Suppressor macrophage treated with lipopolysaccharide for 1 hour (primary cell): ENCODE results near the gene KLF2.
A peak's percentile ranks its signal among the peaks of the same experiment; 100 is the strongest.

Experiments used
- DNase-seq, 3 donors: peaks; one replicate each; pipeline ENCODE4 v3.0.0-alpha.2; 2020 to 2022

The KLF2 gene

DNA sequence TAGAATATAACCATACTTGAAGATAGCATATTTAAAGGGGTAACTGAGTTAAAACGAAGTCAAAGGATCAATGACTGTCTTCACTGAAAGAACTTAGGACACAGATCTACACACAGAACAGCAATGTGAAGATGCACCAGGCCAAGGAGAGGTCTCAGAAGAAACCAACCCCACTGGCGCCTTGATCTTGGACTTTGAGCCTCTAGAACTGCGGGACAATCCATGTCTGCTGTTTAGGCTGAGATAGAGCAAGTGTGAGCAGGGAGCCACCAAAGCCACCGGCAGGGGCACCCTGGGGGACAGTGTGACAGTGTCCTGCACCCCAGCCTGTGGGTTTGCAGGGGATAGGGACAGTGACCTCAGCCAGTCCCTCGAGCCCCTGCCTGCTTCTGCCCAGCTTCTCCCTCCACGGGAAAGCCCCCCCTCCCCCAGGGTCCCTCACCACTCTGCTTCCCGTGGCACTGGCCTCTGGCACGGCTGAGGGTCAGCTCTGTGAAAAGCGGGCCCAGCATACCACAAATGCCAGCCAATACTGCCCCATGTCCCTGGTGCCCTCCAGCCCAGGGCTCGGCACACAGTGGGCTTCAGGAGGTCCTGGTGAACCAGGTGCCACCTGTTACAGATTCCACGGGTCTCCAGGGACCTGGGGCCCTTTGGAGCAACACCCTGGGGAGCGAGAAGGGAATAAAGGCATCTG lies 40.8 kb downstream of the KLF2 start:
- no peak for DNase-seq

DNA sequence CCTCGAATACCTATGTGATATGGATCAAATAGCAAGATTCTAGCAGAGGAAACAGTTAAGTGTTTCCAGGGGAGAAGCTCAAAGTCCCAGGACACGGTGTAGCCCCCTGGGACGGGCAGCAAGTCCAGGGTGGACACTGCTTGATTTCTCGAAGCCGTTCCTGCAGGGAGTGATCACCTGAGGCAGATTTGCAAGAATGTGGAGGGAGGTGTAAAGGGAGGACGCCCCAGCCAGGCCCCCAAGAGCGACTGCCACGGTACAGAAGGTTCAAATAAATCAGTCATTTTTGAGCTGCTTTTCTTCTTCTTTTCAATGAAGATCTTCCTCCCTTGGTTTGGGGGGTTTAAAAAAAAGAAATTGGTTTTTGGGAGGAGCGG lies 41.4 kb downstream of the KLF2 start:
- no peak for DNase-seq

DNA sequence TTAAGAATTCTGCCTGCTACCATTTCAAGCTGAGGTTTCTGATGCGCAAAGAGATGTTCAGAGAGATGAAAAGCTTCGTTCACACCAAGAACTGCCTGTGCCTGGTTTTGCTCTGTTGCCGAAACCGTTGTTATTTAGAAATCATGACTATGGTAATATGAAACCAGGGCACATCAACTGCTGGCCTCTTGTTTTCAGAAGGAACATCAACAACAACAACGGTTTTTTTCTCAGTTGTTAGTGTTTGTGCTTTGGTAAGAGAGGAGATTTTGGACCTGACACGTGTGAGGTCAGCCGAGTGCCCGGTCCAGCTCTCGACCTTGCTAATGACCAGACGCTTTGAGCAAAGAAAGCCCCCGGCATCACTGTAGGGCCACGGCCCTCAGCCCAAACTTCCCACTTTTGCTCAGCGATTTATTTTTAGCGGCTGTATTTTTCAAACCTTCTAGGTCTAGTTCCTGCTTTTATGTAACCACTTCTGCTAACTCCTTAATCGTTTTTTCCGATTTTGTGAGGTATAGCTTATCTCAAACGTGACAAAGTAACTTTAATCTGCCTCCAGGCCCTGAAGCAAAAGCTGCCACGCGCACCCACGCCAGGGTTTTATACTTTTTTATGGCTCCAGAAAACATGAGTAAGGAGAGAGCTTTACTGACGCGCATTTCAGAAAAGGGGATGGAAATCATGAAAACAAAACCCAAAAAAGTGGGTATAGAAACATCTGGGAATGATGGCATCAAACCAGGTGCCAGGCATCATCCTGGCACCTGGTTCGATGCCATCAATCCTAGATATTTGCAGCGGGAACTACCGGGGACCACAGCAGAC lies 42.0 kb downstream of the KLF2 start:
- peak; percentile 85 to 92 (median 87) for DNase-seq

DNA sequence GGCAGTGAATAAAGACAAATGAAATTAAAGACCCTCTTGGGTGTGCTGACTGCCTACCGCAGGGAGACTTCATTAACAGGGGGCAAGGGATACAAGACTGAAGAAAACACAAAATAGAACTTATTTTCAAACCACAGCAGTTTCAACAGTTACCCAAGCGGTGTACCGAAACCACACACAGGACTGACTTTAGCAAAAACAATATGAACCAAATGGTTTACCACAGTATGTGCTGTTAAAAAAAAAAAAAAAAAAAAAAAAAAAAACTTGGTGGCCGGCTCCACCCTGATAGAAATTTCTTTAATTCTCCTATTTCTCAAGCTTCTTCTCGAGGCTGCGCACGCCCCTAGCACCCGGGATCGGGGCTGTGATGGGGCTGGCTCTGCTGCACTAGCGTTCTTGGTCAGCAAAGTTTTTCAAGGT lies 42.6 kb downstream of the KLF2 start:
- peak in 1 of 3 donors; percentile 15 for DNase-seq

DNA sequence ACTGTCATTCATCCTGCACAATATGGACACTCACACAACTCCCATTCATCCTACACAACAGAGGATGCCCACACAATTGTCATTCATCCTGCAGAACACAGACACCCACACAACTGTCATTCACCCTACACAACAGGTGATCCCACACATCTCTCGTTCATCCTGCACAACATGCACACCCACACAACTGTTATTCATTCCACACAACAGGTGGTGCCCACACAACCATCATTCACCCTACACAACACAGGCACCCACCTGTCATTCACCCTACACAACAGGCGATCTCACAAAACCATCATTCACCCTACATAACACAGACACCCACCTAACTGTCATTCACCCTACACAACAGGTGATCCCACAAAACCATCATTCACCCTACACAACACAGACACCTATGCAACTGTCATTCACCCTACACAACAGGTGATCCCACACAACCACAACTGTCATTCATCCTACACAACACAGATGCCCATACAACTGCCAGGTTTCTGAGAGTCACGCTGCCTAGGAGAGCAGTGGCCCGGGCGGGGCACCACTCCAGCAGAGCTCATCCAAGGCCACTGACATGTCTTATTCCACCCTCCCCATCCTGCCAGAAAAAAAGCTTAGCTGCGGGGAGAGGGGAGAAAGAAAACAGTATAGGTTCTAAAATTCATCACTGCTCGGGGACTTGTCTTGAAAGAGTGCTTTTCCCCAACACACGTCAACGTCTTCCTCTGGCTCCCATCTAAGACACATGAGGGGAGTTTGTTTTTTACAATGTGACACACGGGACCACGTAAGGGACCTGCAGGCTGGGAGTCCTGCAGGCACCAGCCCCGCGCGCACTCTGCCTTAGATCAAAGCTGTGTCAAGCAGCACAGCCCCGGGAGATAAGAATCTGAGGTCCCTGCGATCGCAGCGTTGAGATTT lies 44.0 kb downstream of the KLF2 start:
- no peak for DNase-seq

DNA sequence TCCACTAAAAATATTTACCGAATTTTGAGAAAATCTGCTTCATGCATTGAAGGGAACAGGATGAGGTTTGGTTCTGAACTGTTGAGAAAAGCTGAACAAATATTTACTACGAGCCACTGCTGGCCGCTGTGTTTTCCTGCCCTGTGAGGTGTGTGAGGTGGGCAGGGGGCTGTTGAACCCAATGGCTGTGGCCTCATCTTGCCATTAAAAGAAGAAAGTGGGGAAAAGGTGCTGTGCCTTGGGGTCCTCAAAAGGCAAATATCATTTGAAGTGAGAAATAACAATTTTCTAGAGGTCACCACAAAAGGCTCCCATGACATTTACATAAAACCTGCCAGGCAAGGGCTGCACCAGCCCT lies 44.7 kb downstream of the KLF2 start:
- no peak for DNase-seq

DNA sequence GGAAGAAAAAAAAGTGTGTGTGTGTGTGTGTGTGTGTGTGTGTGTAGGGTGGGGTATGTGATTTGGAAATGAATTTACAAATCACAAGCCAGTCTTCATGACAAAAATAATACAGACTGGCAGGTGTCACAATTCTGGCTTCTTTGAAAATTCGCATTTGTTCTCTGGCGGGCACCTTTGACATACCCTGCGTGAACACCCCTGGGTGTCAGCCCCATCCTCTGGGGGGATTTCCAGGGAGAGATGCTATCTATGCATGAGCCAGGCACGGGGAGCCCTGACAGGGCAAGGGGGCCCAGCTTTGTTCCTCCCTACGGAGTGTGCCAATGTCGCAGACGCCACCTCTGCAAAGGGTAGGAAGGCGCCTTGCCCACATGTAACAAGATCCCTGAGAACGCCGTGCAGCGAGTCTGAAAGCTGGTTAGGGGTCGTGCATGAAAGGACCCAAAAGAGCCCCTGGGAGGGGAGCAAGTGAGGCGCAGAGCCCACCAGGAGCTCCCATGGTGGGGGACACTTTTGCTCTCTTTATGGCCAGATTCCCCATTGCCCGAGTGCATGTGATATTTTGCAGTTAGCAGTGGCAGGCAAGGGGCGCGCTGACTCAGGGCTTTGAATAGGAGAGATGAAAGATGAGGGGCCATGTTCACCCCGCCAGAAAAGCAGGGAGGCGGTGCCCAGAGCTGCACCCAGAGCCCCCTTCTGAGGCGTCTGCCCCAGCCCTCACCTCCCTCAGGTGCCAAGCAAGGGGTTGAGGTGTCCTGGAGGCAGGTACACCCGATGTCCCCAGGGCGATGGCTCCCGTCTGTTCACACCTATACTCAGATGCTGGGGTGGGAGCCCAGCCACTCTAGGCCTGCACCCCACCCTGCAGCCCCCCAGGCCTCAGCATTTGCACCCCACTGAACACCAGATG lies 45.3 kb downstream of the KLF2 start:
- DNase-seq, result no peak

DNA sequence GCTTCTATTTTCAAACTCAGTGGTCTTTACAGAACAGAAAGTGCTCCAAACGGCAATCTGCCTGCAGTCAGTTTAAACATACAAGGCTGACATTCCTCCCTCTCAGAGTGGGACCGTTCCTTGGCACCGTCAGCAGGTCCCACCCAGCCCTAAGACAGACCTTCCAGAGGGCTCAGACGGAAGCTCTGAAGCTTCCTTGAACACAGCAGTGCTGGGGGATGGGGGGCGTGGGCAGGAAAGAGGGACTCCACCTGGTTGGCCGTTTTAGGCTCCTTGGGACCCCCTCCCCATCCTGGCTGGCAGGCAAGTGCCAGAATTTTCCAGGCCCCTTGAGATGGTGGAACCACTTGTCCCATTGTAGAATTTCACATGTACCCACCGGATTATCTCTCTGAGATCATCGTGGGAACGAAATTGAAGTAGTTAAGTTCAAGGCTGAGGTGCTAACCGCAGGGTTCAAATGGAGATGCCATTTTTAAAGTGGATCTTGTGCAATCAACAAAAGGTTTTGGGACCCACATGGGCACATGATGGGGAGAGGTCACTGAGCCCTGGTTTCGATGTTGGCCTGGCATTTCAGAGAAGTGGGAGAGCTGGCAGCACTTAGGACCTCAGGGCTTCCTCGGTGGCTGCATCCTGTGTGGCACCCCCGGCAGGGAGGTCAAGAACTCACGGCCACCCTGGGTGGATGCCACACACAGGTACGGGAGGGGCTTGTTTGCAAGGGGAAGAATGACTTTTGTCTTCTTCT lies 46.2 kb downstream of the KLF2 start:
- DNase-seq, result no peak

DNA sequence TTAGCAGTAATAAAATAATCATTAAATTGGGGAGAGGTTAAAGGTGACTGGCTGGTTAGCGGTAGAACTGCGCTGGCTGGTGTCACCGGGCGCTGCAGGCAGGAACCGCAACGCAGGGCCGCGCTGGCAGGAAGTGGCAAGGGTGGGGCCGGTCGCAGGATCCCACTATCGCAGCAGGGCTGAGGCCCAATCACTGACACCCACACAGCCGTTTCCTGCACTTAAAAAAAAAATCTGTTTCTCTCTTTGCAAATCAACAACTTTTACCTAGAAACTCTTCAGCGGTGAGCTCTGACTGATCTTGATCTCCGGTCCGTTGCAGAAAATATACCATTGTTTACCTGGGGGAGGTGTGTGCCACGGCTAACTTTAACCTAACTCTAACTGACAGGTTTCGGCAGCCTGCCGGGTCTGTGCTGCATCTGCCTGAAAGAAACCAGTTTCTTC lies 46.9 kb downstream of the KLF2 start:
- DNase-seq, result peak; percentile 36 to 61 (median 47)

DNA sequence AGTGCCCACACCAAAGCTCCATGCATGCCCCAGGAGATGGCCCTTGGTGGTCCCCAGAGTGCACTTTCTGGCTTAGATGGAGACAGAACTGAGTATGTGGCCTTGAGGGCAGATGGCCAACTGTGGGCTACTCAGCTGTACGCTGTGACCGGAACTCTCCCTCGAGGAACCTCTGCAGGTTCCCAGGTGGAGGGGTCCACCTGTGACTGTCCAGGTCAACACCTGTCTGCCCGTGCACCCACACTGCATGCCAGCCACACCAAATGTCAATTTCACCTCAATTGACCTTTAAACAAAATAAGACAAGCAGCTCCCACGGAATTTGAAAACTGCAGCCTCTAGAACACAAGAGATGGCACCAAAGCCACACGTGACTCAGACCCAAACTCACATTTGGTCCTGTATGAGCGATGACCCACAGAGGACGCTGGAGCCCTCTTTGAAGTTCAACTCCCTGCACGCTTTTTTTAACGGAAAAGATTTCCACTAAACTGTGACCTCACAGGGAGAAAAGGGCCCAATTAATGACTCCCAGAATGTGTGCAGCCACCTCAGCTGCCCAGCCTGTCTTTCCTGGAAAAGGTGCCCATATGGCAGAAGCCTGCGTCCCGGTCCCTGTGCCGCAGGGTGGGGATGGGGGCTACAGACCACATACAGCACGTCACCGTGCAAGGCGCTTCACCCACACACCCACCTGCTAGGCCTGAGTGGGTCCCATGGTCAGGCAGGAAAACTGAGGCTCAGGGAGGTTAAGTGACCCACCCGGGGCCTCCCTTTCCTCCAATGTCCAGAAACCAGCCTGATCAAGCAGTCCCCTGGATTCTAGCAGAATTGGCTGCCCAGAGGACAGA lies 47.7 kb downstream of the KLF2 start:
- DNase-seq, result no peak

DNA sequence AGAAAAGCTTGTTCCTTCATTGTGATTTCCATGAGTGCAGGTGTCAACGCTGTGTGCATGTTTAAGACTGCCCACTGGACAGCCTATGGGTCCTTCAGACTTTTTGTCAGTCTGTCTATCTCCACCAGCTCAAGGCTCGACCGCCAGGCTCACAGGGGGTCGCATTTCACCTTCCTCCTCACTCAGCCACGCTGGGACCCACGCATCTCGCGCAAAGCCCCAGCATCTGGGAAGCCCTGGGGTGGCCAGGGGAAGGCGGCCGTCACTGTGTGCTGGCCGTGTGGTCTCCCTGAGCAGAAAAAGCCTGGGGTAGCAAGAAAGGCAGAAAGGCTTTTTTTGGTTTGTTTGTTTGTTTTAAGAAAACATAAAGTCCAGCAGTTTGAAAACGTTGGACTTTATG lies 48.5 kb downstream of the KLF2 start:
- DNase-seq, result no peak

DNA sequence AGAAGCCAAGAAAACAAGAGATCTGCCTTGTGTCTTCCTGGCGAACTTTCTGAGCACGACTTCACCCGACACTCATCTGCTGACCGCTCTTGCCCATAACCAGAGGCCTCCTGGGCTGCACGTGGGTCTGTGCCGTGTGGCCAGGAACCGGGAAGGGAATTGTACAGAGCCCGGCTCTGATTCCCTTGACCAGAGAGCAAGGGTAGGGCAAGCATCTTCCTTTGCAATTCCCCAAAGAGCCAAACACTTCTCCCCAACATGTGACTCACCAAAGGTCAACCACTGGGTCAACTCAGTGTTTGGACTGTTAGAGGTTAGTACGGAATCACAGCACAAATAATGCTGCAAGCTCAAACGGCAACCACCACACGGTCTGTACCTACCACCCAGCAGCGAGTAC lies 48.9 kb downstream of the KLF2 start:
- no peak for DNase-seq

DNA sequence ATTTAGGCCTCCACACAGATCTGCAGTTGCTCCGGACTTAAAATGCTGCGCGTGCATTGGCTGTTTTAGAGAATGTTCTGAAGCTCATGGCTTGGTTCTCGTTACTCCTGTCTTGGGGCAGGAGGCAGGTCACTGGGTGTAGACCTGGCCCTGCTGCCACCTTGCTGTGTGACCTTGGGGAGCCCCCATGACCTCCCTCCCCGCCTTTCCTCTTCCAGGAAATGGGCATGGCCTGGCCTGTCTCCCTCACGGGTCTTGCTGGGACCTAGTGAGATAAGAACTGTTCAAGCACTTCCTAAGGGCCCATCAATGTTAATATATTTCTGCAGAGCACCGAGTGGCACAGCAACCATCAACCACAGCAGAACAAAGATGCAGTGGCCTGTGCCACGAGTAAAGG lies 49.4 kb downstream of the KLF2 start:
- no peak for DNase-seq

DNA sequence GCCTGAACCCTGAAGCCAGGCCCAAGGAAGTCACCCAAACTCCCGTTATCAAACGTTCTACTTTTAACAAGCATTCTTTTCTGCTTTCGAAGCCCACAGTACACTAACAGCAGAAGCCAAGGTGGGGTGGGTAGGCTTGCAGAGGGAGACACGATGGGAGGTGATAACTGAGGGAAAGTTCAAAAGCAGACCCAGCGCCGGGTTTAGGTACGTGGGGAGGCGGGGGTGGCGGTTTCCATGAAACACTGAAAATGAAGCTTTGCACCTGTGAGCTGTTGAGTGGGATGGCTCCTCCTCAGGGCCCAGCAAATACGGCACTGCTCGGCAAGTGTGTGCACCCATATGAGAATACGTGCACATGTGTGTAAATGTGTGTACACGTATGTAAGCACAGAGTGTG lies 49.8 kb downstream of the KLF2 start:
- no peak for DNase-seq

DNA sequence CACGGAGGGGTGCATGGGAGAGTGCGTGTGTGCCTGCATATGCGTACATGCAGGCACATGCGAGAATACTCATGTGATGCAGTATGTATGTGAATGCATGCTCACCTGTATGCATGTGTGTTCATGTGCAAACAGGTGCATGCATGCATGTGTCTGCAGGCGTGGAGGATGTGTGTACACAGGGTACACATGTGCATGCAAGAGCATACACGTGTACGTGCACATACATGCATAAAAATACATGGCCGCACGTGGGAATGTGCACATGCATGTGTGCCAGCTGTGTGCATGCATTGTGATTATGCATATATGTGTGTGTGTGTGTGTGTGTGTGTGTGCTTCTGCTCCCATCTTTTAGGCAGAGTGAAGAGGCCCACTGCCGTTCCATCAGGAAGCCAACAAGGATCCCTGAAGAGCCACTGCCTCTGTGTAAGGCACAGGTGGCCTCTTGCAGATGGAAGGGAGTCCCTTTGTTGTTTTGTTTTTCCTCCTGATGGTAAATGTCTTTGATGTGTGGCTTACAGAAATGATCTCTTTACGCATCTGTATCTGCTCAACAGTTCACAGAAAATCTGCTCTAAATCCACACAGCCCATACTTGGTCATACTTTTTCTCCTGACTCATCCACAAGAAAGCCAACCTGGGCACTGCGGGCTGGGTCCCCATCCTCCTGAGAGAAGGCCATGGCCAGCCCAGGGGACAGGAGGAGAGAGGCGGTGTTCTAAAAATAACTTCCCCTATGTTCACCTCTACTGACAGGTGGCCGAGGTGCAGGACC lies 50.7 kb downstream of the KLF2 start:
- DNase-seq, result no peak

DNA sequence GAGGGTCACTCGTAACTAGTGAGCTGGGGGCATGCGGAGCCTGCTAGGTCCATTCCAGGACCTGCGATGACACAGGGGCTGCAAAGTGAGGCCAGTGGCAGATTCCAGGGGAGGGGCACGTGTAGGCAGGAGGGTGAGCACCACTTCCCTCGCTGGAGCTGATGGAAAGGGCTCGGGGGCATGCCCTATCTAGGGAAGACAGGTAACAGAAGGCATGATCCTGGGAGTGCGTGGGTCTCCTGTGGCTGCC lies 51.2 kb downstream of the KLF2 start:
- DNase-seq, result no peak

DNA sequence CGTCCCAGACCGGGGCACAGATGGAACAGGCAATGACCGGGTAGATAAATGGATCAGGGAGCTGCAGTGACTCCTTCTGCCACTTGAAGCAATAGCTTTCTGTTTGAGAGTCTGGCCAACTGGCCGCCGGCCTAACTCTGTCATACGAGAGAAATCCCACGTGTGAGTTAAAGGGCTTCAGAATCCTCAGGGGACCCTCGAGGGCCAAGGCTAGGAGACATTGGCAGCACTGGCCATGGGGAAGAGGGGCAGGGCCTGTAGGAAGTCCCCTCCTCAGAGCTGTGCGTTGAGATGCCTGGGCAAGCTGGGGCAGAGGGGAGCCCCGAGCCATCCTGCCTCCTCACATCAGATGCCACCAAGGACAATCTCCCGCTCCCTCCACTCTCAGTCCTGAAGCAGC lies 51.6 kb downstream of the KLF2 start:
- no peak for DNase-seq

DNA sequence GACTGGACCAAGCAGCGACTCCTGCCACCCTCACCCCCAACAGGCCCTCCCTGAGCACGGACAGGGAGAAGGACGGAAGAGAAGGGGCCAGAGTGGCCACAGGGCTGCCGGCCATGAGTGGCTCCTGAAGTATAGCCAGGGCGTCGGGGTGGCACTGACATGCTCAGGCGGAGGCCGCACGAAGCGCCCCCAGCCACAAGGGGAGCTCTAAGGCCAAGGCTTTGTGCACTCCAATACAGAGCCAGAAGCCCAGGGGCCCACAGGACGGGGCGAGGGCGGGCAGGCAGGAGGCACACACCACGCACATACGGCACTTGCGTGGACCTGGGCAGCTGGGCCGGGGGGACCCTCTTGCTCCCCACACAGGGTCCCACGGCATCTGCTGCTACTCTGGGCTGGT lies 52.0 kb downstream of the KLF2 start:
- DNase-seq, result peak in 2 of 3 donors; percentile 38 to 61

DNA sequence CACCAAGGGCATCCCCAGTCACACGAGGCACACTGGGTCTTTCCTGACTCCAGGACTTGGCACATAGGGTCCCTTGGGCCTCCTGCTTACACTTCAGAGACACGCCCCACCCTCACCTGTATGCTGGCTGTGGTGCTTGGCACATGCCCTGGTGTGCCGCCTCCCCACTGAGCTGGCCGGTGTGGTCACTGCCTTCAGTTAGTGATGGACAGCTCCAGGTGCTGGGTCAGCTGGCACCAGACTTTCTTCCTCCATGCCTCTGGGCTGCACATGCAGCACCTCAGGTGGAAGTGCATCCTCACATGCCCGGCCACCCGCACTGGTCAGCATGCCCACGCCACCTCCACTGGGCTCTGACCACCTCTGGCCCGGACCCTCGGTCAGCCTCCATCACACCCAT lies 52.9 kb downstream of the KLF2 start:
- no peak for DNase-seq
